Measurements from ENCODE around the gene SLC14A1.

SLC14A1 gene

DNA sequence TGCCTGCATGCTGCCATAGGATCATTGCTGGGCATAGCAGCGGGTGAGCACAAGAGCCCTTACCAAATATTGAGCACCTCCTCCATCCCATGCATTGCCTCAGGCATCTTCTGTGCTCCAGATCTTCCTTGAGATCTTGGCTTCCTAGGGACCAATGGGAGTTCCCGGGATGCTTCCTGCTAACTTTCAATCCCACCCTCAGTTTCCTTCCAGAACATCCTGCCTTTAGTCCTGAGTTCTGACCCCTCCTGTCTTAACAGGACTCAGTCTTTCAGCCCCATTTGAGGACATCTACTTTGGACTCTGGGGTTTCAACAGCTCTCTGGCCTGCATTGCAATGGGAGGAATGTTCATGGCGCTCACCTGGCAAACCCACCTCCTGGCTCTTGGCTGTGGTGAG, 15.3 kb downstream of the SLC14A1 start:
- Histone ChIP-seq H3K4me2 (ENCODE audit: low read length) (no peak overlapping the region), H3K27ac (no peak overlapping the region), H3K9ac (no peak overlapping the region), H3K4me3 (ENCODE audit: low read depth, low read length) (no peak overlapping the region), H3K79me2 (no peaks in the 10 kb centered on the region), H3K4me1 (no peaks in the 10 kb centered on the region), H2AFZ (no peak overlapping the region), H3K27me3 (ENCODE audit: control insufficient read depth, insufficient read depth, low read length) (no peaks in the 10 kb centered on the region), H3K36me3 (ENCODE audit: control insufficient read depth, insufficient read depth, low read length) (no peaks in the 10 kb centered on the region), H3K9me3 (ENCODE audit: control insufficient read depth, low read length) (no peaks in the 10 kb centered on the region)
- TF ChIP-seq, protein P1, sequence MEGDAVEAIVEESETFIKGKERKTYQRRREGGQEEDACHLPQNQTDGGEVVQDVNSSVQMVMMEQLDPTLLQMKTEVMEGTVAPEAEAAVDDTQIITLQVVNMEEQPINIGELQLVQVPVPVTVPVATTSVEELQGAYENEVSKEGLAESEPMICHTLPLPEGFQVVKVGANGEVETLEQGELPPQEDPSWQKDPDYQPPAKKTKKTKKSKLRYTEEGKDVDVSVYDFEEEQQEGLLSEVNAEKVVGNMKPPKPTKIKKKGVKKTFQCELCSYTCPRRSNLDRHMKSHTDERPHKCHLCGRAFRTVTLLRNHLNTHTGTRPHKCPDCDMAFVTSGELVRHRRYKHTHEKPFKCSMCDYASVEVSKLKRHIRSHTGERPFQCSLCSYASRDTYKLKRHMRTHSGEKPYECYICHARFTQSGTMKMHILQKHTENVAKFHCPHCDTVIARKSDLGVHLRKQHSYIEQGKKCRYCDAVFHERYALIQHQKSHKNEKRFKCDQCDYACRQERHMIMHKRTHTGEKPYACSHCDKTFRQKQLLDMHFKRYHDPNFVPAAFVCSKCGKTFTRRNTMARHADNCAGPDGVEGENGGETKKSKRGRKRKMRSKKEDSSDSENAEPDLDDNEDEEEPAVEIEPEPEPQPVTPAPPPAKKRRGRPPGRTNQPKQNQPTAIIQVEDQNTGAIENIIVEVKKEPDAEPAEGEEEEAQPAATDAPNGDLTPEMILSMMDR (IDR thresholded peaks at IDR 0.05), result no peak

DNA sequence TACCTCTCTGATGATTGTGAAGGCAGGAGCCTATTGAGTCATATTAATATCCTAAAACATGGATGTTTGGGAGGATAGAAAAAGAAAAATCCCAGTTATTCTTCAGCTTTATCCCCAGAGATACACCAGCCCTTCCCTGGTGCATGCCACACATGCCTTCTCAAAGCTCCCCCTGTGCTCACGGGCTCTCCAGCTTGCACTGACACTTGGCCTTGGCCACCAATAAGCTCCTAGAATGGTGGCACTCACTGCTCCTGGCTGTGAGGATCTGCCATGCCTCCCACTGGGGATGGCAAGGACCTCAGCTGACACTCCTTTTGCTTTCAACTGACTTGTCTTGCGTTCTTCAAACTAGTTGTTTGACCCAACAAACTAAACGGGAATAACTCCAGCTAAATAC, 15.9 kb downstream of the SLC14A1 start:
- Histone ChIP-seq H3K36me3 (ENCODE audit: control insufficient read depth, insufficient read depth, low read length) (no peaks in the 10 kb centered on the region), H3K79me2 (no peaks in the 10 kb centered on the region), H3K4me3 (ENCODE audit: low read depth, low read length) (no peak overlapping the region), H2AFZ (no peak overlapping the region), H3K27me3 (ENCODE audit: control insufficient read depth, insufficient read depth, low read length) (no peaks in the 10 kb centered on the region), H3K9ac (no peak overlapping the region), H3K27ac (no peak overlapping the region), H3K4me2 (ENCODE audit: low read length) (no peak overlapping the region), H3K4me1 (no peaks in the 10 kb centered on the region), H3K9me3 (ENCODE audit: control insufficient read depth, low read length) (no peaks in the 10 kb centered on the region)
- TF ChIP-seq, protein P1 (IDR thresholded peaks at IDR 0.05), result no peak

DNA sequence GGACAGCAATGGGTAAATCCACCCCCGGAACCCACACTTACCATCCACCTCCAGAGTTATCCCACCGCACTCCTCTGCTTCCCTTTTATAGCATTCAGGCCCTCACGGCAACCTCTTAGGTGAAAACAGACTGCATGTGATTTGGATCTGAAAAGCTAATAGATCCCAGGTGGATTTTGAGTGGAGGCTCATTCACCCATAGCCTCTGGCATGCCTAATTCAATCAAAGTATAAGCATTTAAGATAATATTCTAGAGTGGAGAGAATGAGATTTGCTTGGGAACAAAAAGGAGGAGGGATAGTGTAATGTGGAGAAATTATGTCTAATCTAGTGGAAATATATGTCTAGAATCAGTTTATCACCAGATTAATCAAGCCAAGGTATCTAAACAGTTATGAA, 17.1 kb downstream of the SLC14A1 start:
- no peak overlapping the region for H2AFZ ChIP-seq
- H3K4me3 ChIP-seq (ENCODE audit: low read depth, low read length), result no peak overlapping the region
- H3K27me3 ChIP-seq (ENCODE audit: control insufficient read depth, insufficient read depth, low read length), result no peaks in the 10 kb centered on the region
- H3K9ac ChIP-seq, result no peak overlapping the region
- no peaks in the 10 kb centered on the region for H3K9me3 ChIP-seq (ENCODE audit: control insufficient read depth, low read length)
- no peaks in the 10 kb centered on the region for H3K4me1 ChIP-seq
- H3K36me3 ChIP-seq (ENCODE audit: control insufficient read depth, insufficient read depth, low read length), result no peaks in the 10 kb centered on the region
- H3K79me2 ChIP-seq, result no peaks in the 10 kb centered on the region
- H3K4me2 ChIP-seq (ENCODE audit: low read length), result no peak overlapping the region
- TF ChIP-seq, protein P1 (IDR thresholded peaks at IDR 0.05), result no peak
- H3K27ac ChIP-seq, result no peak overlapping the region

DNA sequence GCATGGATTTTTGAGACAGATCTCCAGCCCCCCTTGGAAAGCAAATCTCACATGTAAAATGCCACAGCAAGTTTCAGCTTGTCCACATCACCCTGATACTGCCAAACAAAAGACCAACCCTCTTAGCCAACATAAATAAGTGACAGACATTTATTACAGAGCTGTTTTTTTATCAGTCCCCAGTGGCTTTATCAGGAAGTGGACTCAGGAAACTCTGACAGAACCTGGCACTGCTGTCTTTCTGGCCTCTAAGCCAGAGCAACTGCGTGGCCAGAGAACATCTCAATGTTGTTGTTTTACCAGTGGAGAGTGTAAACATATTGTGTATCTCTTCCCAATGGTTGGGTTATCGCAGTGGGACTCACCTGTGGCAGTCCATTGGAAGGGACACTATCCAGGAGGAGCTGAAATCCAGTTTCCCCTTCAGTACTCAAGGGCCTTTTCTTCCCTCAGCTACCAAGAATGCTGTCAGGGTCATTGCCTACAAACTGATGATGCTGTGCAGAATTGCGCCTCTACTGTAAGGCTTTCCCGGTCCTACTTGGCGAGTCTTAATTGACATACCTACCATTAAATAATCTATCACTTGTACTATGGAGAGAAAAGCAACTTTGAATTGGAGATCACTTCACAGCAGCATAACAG, 22.0 kb downstream of the SLC14A1 start:
- H2AFZ ChIP-seq, result no peak overlapping the region

More for the DNA sequence above, 22.0 kb downstream of the SLC14A1 start:
- Histone ChIP-seq H3K9ac (no peak overlapping the region), H3K9me3 (ENCODE audit: control insufficient read depth, low read length) (no peaks in the 10 kb centered on the region), H3K4me3 (ENCODE audit: low read depth, low read length) (no peak overlapping the region), H3K27ac (no peak overlapping the region), H3K4me2 (ENCODE audit: low read length) (no peak overlapping the region), H3K36me3 (ENCODE audit: control insufficient read depth, insufficient read depth, low read length) (no peaks in the 10 kb centered on the region), H3K4me1 (no peaks in the 10 kb centered on the region), H3K27me3 (ENCODE audit: control insufficient read depth, insufficient read depth, low read length) (no peaks in the 10 kb centered on the region), H3K79me2 (no peaks in the 10 kb centered on the region)
- TF ChIP-seq, protein P1 (IDR thresholded peaks at IDR 0.05), result no peak
